ENCODE results near the gene MYOCOS.

GRCh38 chr1:171661076-171661650 lies 39.1 kb downstream of the MYOCOS start:
- TF ChIP-seq POLR2AphosphoS5 (IDR thresholded peaks at IDR 0.05; ENCODE audit: low read depth, low read length) (no peak), TCF7L2 (IDR thresholded peaks at IDR 0.05; ENCODE audit: low read depth, low read length) (no peak), CTCF (IDR thresholded peaks at IDR 0.05) (no peak), REST (IDR thresholded peaks at IDR 0.05; ENCODE audit: insufficient read depth in 1 of 2, low read depth in 2 of 2, low read length in 1 of 2) (no peak)

Measured in Panc1 (cell line).